Measurements from ENCODE around the gene MED25.

GRCh38 chr19:49802836-49803528, 15.1 kb upstream of the MED25 start:
- TF ChIP-seq CTCF (conservative IDR thresholded peaks at IDR 0.05 in 1 of 2, IDR thresholded peaks at IDR 0.05 in 1 of 2; ENCODE audit: low read depth in 1 of 2, low read length in 2 of 2) (no peak), EZH2 (IDR thresholded peaks at IDR 0.05; ENCODE audit: low read length, missing control alignments) (no peak)

Measured in fibroblast of lung (primary cell).